Neural cell (in vitro differentiated cells): ENCODE data around the gene TBC1D10A. TPM values are rescaled to one million over a fixed set of nuclear protein-coding genes. Genes with fewer than 3 reads are reported as not detected.

ENCODE experiments used
- H2AFZ ChIP-seq: fragments of 200-600, 300-800 bp; sonication (generic), shearing (Covaris generic); 2 replicates; pipeline ENCODE4 v1.6.0; 2014; ENCODE audit warnings: low read depth, mild to moderate bottlenecking, antibody characterized with exemption, low read length, moderate library complexity
- H3F3A ChIP-seq: fragments of 200-600 bp; shearing (Covaris generic); 2 replicates; pipeline ENCODE4 v1.6.1; 2016; ENCODE audit warnings: mild to moderate bottlenecking, moderate library complexity, mixed read lengths, antibody characterized with exemption, low read length; ENCODE audit not compliant: insufficient read depth, poor library complexity, severe bottlenecking
- H3K27ac ChIP-seq: fragments of 200-600, 300-800 bp; sonication (generic), shearing (Covaris generic); 2 replicates; pipeline ENCODE4 v1.5.1; 2014; ENCODE audit warnings: mild to moderate bottlenecking, low read length, moderate library complexity
- H3K27me3 ChIP-seq: fragments of 300-800, 200-600 bp; sonication (generic), shearing (Covaris generic); 2 replicates; pipeline ENCODE4 v1.6.0; 2014; ENCODE audit warnings: mild to moderate bottlenecking, low read depth, low read length, moderate library complexity; ENCODE audit not compliant: insufficient read depth
- H3K36me3 ChIP-seq: fragments of 300-800, 200-600 bp; sonication (generic), shearing (Covaris generic); 2 replicates; pipeline ENCODE4 v1.5.1; 2014; ENCODE audit warnings: mild to moderate bottlenecking, antibody characterized with exemption, low read length, moderate library complexity; ENCODE audit not compliant: insufficient read depth
- H3K4me2 ChIP-seq: fragments of 300-800, 200-600 bp; sonication (generic), shearing (Covaris generic); 2 replicates; pipeline ENCODE4 v1.6.0; 2014; ENCODE audit warnings: mild to moderate bottlenecking, low read length
- H3K4me3 ChIP-seq: fragments of 300-800, 200-600 bp; sonication (generic), shearing (Covaris generic); 2 replicates; pipeline ENCODE4 v1.5.1; 2014; ENCODE audit warnings: mild to moderate bottlenecking, low read length, moderate library complexity
- H3K79me2 ChIP-seq: fragments of 200-600 bp; shearing (Covaris generic); replicated peaks from 2 replicates; pipeline ENCODE4 v1.6.0; 2014; ENCODE audit warnings: mild to moderate bottlenecking, low read length, moderate library complexity; ENCODE audit not compliant: insufficient read depth
- H3K9ac ChIP-seq: fragments of 300-800, 200-600 bp; sonication (generic), shearing (Covaris generic); 2 replicates; pipeline ENCODE4 v1.6.1; 2016; ENCODE audit warnings: mild to moderate bottlenecking, low read length, mixed read lengths
- H3K9me2 ChIP-seq: fragments of 200-600 bp; shearing (Covaris generic); 2 replicates; pipeline ENCODE4 v1.6.1; 2016; ENCODE audit warnings: mild to moderate bottlenecking, low read length, mixed read lengths; ENCODE audit not compliant: insufficient read depth
- H3K9me3 ChIP-seq: fragments of 200-600, 300-800 bp; sonication (generic), shearing (Covaris generic); 2 replicates; pipeline ENCODE4 v1.6.1; 2016; ENCODE audit warnings: mild to moderate bottlenecking, mixed run types, low read length, moderate library complexity, mixed read lengths
- H4K20me1 ChIP-seq: fragments of 200-600 bp; shearing (Covaris generic); 2 replicates; pipeline ENCODE4 v1.6.1; 2016; ENCODE audit warnings: mild to moderate bottlenecking, mixed run types; ENCODE audit not compliant: insufficient read depth
- CTCF ChIP-seq: fragments of 450-650 bp; IDR thresholded peaks from 2 replicates; pipeline ENCODE4 v1.5.1; 2014; ENCODE audit warnings: antibody characterized with exemption, mild to moderate bottlenecking, moderate library complexity; ENCODE audit not compliant: poor library complexity, severe bottlenecking
- EP300 ChIP-seq: fragments of 450-650 bp; conservative IDR thresholded peaks from 2 replicates; pipeline ENCODE4 v1.6.1; 2014; ENCODE audit warnings: antibody characterized with exemption, mild to moderate bottlenecking, moderate library complexity; ENCODE audit not compliant: poor library complexity, severe bottlenecking
- EZH2 ChIP-seq: fragments of 200-600, 300-800 bp; shearing (Covaris generic), sonication (generic); IDR thresholded peaks from 2 replicates; pipeline ENCODE4 v1.6.1; 2014; ENCODE audit warnings: antibody characterized with exemption, low read length, borderline replicate concordance, mild to moderate bottlenecking; ENCODE audit not compliant: insufficient read depth, poor library complexity, severe bottlenecking
- MXI1 ChIP-seq: fragments of 450-650 bp; conservative IDR thresholded peaks from 2 replicates; pipeline ENCODE4 v1.6.1; 2014; ENCODE audit warnings: antibody characterized with exemption, mild to moderate bottlenecking; ENCODE audit not compliant: poor library complexity, severe bottlenecking
- POLR2AphosphoS5 ChIP-seq: IDR thresholded peaks from 2 replicates; pipeline ENCODE4 v1.6.1; 2012
- RAD21 ChIP-seq: fragments of 450-650 bp; conservative IDR thresholded peaks from 2 replicates; pipeline ENCODE4 v1.6.1; 2014; ENCODE audit warnings: antibody characterized with exemption, mild to moderate bottlenecking, moderate library complexity
- REST ChIP-seq: IDR thresholded peaks from 2 replicates; pipeline ENCODE4 v1.6.1; 2012; ENCODE audit warnings: borderline replicate concordance
- SMC3 ChIP-seq: fragments of 450-650 bp; conservative IDR thresholded peaks from 2 replicates; pipeline ENCODE4 v1.6.1; 2014; ENCODE audit warnings: antibody characterized with exemption, mild to moderate bottlenecking, moderate library complexity; ENCODE audit not compliant: poor library complexity
- TAF1 ChIP-seq: IDR thresholded peaks from 2 replicates; pipeline ENCODE4 v1.6.1; 2012; ENCODE audit warnings: low read depth
- polyA plus RNA-seq: library from polyadenylated mRNA; depleted of rRNA; stranded (reverse); fragments of >200 nt; gene quantifications from 2 replicates; pipeline ENCODE4 v1.2.3, GENCODE V29; 2014

The TBC1D10A gene
- polyA plus RNA-seq, 1 donor from 2014 or later = 11.9 TPM

GRCh38 chr22:30262112-30262511 lies 64.6 kb downstream of the TBC1D10A start:
- no peaks in the 10 kb centered on the region for H3F3A ChIP-seq
- no peaks in the 10 kb centered on the region for H4K20me1 ChIP-seq
- no peaks in the 10 kb centered on the region for H3K79me2 ChIP-seq
- no peaks in the 10 kb centered on the region for H3K9me3 ChIP-seq
- no peaks in the 10 kb centered on the region for H3K36me3 ChIP-seq
- no peak overlapping the region for H2AFZ ChIP-seq
- H3K4me2 ChIP-seq = no peak overlapping the region
- no peak overlapping the region for H3K4me3 ChIP-seq
- TF ChIP-seq POLR2AphosphoS5 (no peak), REST (no peak), RAD21 (no peak), MXI1 (no peak), CTCF (no peak), EZH2 (no peak), EP300 (no peak), SMC3 (no peak), TAF1 (no peak)
- no peaks in the 10 kb centered on the region for H3K9me2 ChIP-seq
- no peak overlapping the region for H3K9ac ChIP-seq
- H3K27me3 ChIP-seq = no peaks in the 10 kb centered on the region
- no peak overlapping the region for H3K27ac ChIP-seq

- Histone ChIP-seq H3K9ac (no peak overlapping the region), H3K9me2 (no peaks in the 10 kb centered on the region), H3K27ac (no peak overlapping the region), H3K4me2 (no peak overlapping the region), H3K27me3 (no peaks in the 10 kb centered on the region), H3K79me2 (no peaks in the 10 kb centered on the region), H3K9me3 (no peaks in the 10 kb centered on the region), H3K36me3 (no peaks in the 10 kb centered on the region), H4K20me1 (no peaks in the 10 kb centered on the region), H3K4me3 (no peak overlapping the region), H2AFZ (no peak overlapping the region), H3F3A (no peaks in the 10 kb centered on the region)
- no peak for TF ChIP-seq CTCF
- TF ChIP-seq SMC3 = no peak
- no peak for TF ChIP-seq EZH2
- no peak for TF ChIP-seq RAD21
- TF ChIP-seq EP300 = no peak
- no peak for TF ChIP-seq TAF1
- no peak for TF ChIP-seq REST
- TF ChIP-seq MXI1 = no peak
- no peak for TF ChIP-seq POLR2AphosphoS5
Observed at GRCh38 chr22:30261134-30261533, 65.6 kb downstream of the TBC1D10A start.
